OCI-M2 (cell line): Measurements from ENCODE around the gene C5orf24.

ENCODE experiments used
- DNase-seq: peaks from one replicate; lab custom pipeline; 2025; ENCODE audit not compliant: unreplicated experiment; lab: John Stamatoyannopoulos, UW

Gene C5orf24

GRCh38 chr5:134905246-134905996, 59.7 kb downstream of the C5orf24 start:
- peak; percentile 32 for DNase-seq

- no peak for DNase-seq
These were observed 61.0 kb downstream of the C5orf24 start for GRCh38 chr5:134906811-134907210.
